ENCODE measurements around the gene CDS2. TPM values are rescaled to one million over a fixed set of nuclear protein-coding genes. Genes with fewer than 3 reads are reported as not detected.
"Not testable (repeated sequence)": the region's sequence is repeated elsewhere in the genome, so short reads cannot be mapped to it uniquely, and the experiment has no call there.

The CDS2 gene
- total RNA-seq, 1 donor from 2014 or later = 46.9 TPM

- no peaks in the 10 kb centered on the region for H3K27me3 Mint-ChIP-seq (ENCODE audit: low read depth)
Observed at GRCh38 chr20:5095931-5096330, 30.9 kb upstream of the CDS2 start.

GRCh38 chr20:5096463-5096862 is 30.3 kb upstream of the CDS2 start:
- H3K4me1 Mint-ChIP-seq (ENCODE audit: low read depth) = peaks cover 3% of the 10 kb centered on the region
- H3K27me3 Mint-ChIP-seq (ENCODE audit: low read depth) = no peaks in the 10 kb centered on the region
- no peak overlapping the region for H3K27ac Mint-ChIP-seq (ENCODE audit: unreplicated experiment)
- TF ChIP-seq CTCF (IDR thresholded peaks at IDR 0.05) = no peak
- peaks cover 17% of the 10 kb centered on the region for H3K36me3 Mint-ChIP-seq (ENCODE audit: low read depth)
- H3K9me3 Mint-ChIP-seq (ENCODE audit: low read depth) = no peaks in the 10 kb centered on the region
- no peak overlapping the region for H3K4me3 Mint-ChIP-seq (ENCODE audit: unreplicated experiment)
- no peak for DNase-seq (ENCODE audit: low spot score)

More at GRCh38 chr20:5095931-5096330, 30.9 kb upstream of the CDS2 start:
- H3K9me3 Mint-ChIP-seq (ENCODE audit: low read depth) = no peaks in the 10 kb centered on the region
- H3K4me1 Mint-ChIP-seq (ENCODE audit: low read depth) = peaks cover 3% of the 10 kb centered on the region
- DNase-seq (ENCODE audit: low spot score) = no peak
- peaks cover 17% of the 10 kb centered on the region for H3K36me3 Mint-ChIP-seq (ENCODE audit: low read depth)
- H3K27ac Mint-ChIP-seq (ENCODE audit: unreplicated experiment) = no peak overlapping the region
- no peak for TF ChIP-seq CTCF (IDR thresholded peaks at IDR 0.05)
- no peak overlapping the region for H3K4me3 Mint-ChIP-seq (ENCODE audit: unreplicated experiment)

DNA sequence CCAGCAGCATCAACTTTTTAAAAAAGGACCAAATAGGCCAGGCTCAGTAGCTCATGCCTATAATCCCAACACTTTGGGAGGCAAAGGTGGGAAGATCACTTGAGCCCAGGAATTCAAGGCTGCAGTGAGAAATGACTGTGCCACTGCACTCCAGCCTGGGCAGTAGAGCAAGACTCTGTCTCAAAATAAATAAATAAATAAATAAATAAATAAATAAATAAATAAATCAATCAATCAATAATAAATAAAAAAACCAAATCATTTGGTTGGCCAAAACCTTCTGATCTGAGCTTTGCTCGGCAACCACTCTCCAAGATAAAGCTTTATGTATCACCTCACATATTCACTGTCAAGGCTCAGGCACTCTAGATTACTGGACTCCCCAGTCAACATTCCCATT is 27.8 kb upstream of the CDS2 start:
- H3K27ac Mint-ChIP-seq (ENCODE audit: unreplicated experiment); H3K4me1 Mint-ChIP-seq (ENCODE audit: low read depth); H3K9me3 Mint-ChIP-seq (ENCODE audit: low read depth); H3K27me3 Mint-ChIP-seq (ENCODE audit: low read depth); H3K4me3 Mint-ChIP-seq (ENCODE audit: unreplicated experiment); DNase-seq (ENCODE audit: low spot score): not testable (repeated sequence)
- peaks cover 23% of the 10 kb centered on the region for H3K36me3 Mint-ChIP-seq (ENCODE audit: low read depth)

DNA sequence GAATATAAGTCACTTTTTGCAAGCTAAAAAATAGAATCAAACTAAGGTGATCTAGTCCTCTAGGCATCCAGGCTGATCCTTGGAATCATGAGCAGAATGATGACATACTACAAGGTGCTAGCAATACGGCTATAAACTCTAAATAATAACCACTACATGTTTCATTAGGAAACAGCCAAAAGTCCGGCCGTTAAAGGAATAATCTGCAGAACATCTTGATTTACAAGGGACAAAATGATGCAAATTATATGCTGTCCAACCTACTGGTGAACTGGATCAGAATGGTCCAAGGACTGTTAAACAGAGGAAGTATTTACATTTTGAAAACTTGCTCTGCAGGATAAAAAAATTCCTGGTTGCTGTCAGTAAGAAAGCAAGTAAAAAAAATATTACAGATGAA is 26.9 kb upstream of the CDS2 start:
- not testable (repeated sequence) for H3K27ac Mint-ChIP-seq (ENCODE audit: unreplicated experiment)

DNA sequence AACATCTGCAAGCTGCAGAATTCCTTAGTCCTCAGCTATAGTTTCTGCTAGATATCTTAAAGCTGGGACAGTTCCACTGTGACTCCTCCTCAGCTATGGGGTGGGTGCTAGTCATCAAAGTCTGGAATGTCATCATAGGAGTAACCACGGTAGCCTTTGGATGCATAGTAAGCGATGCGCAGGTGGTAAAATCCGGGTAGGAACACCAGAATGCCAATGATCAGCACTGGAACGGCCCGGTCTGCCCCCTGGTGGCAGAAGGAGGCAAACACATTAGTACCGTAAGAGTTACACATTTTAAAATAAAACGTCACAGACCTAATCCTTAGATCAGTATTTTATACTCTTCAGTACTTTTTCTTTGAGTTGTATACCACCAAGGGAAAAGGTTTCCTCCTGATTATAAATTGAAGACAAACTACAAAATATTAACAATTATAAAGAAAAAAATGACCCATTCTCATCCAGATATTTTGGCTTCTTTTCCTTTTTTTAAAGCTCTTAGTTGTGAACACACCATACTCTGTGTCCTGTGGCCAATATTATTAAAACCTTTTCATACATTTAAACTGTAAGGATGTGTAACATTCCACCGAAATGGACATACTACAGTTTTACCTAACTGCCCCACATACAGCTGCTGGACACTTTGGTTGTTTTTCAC is 26.0 kb upstream of the CDS2 start:
- peak; percentile 98 for TF ChIP-seq CTCF (IDR thresholded peaks at IDR 0.05)
- peaks cover 3% of the 10 kb centered on the region for H3K4me1 Mint-ChIP-seq (ENCODE audit: low read depth)
- no peaks in the 10 kb centered on the region for H3K27me3 Mint-ChIP-seq (ENCODE audit: low read depth)
- no peaks in the 10 kb centered on the region for H3K9me3 Mint-ChIP-seq (ENCODE audit: low read depth)
- H3K4me3 Mint-ChIP-seq (ENCODE audit: unreplicated experiment) = no peak overlapping the region
- no peak for DNase-seq (ENCODE audit: low spot score)
- peak overlapping the region; percentile 4 for H3K27ac Mint-ChIP-seq (ENCODE audit: unreplicated experiment)
- H3K36me3 Mint-ChIP-seq (ENCODE audit: low read depth) = peaks cover 30% of the 10 kb centered on the region

More for the DNA sequence above, 26.9 kb upstream of the CDS2 start:
- H3K27me3 Mint-ChIP-seq (ENCODE audit: low read depth); H3K9me3 Mint-ChIP-seq (ENCODE audit: low read depth); H3K4me3 Mint-ChIP-seq (ENCODE audit: unreplicated experiment); DNase-seq (ENCODE audit: low spot score); H3K4me1 Mint-ChIP-seq (ENCODE audit: low read depth): not testable (repeated sequence)
- H3K36me3 Mint-ChIP-seq (ENCODE audit: low read depth) = peaks cover 28% of the 10 kb centered on the region

- H3K9me3 Mint-ChIP-seq (ENCODE audit: low read depth) = no peaks in the 10 kb centered on the region
- TF ChIP-seq CTCF (IDR thresholded peaks at IDR 0.05) = no peak
- no peak overlapping the region for H3K27ac Mint-ChIP-seq (ENCODE audit: unreplicated experiment)
- DNase-seq (ENCODE audit: low spot score) = no peak
- no peak overlapping the region for H3K4me3 Mint-ChIP-seq (ENCODE audit: unreplicated experiment)
- peaks cover 3% of the 10 kb centered on the region for H3K4me1 Mint-ChIP-seq (ENCODE audit: low read depth)
- peaks cover 28% of the 10 kb centered on the region for H3K36me3 Mint-ChIP-seq (ENCODE audit: low read depth)
- H3K27me3 Mint-ChIP-seq (ENCODE audit: low read depth) = no peaks in the 10 kb centered on the region
Observed at GRCh38 chr20:5104479-5104878, 22.3 kb upstream of the CDS2 start.
